Immature natural killer cell (primary cell): ENCODE measurements around the gene TTC3. TPM values are rescaled to one million over a fixed set of nuclear protein-coding genes. Genes with fewer than 3 reads are reported as not detected.
"Not testable (repeated sequence)": the region's sequence is repeated elsewhere in the genome, so short reads cannot be mapped to it uniquely, and the experiment has no call there.

ENCODE experiments used
- DNase-seq, 3 donors: peaks; one replicate each; pipeline ENCODE4 v3.0.0; 2022; ENCODE audit warnings: mixed read lengths in 1 of 3
- H3K27ac Mint-ChIP-seq, 6 donors: one replicate each; pipeline ENCODE4 v1.8.0; 2020; ENCODE audit warnings: mixed read lengths in 6 of 6, mild to moderate bottlenecking in 5 of 6, inconsistent platforms in 4 of 6, moderate library complexity in 3 of 6
- H3K27me3 Mint-ChIP-seq, 3 donors: one replicate each; pipeline ENCODE4 v1.8.0; 2020 to 2021; ENCODE audit warnings: low read depth in 3 of 3, mild to moderate bottlenecking in 3 of 3, mixed read lengths in 3 of 3, moderate library complexity in 3 of 3, inconsistent platforms in 1 of 3
- H3K36me3 Mint-ChIP-seq, 3 donors: one replicate each; pipeline ENCODE4 v1.8.0; 2020; ENCODE audit warnings: mixed read lengths in 3 of 3, inconsistent platforms in 2 of 3, mild to moderate bottlenecking in 2 of 3
- H3K4me1 Mint-ChIP-seq, 2 donors: one replicate each; pipeline ENCODE4 v1.8.0; 2020; ENCODE audit warnings: inconsistent platforms in 2 of 2, mild to moderate bottlenecking in 2 of 2, mixed read lengths in 2 of 2, moderate library complexity in 1 of 2
- H3K4me3 Mint-ChIP-seq, 5 donors: one replicate each; pipeline ENCODE4 v1.8.0; 2020; ENCODE audit warnings: mild to moderate bottlenecking in 5 of 5, mixed read lengths in 5 of 5, inconsistent platforms in 3 of 5, moderate library complexity in 3 of 5
- H3K9me3 Mint-ChIP-seq, 6 donors: one replicate each; pipeline ENCODE4 v1.8.0; 2020; ENCODE audit warnings: mild to moderate bottlenecking in 6 of 6, mixed read lengths in 6 of 6, inconsistent platforms in 4 of 6, moderate library complexity in 3 of 6
- polyA plus RNA-seq, 3 donors: library from polyadenylated mRNA; unstranded; fragments of 300-500 nt; fragmentation: Illumina TruSeq; gene quantifications; one replicate each; pipeline ENCODE4 v1.2.3, GENCODE V29; 2021

The TTC3 gene
- polyA plus RNA-seq, 3 donors from 2014 or later: 26.9 to 67.8 (median 31.2) TPM

- peaks cover 4 to 10% (median 6%) of the 10 kb centered on the region in 3 donors for H3K36me3 Mint-ChIP-seq
- H3K4me1 Mint-ChIP-seq: no peaks in the 10 kb centered on the region
- no peak overlapping the region for H3K4me3 Mint-ChIP-seq
- no peak for DNase-seq
- H3K9me3 Mint-ChIP-seq: no peaks in the 10 kb centered on the region
- H3K27ac Mint-ChIP-seq: peak overlapping the region in 2 of 6 donors; percentile 10 to 41
- peaks cover 0 to 2% (median 0%) of the 10 kb centered on the region in 3 donors for H3K27me3 Mint-ChIP-seq
These were observed 45.3 kb downstream of the TTC3 start for GRCh38 chr21:37118187-37118826.

GRCh38 chr21:37119421-37120218 lies 46.6 kb downstream of the TTC3 start:
- Mint-ChIP-seq H3K27ac (peak overlapping the region in 4 of 6 donors; percentile 1 to 72 (median 18)), H3K4me3 (no peak overlapping the region), H3K27me3 (peaks cover 0 to 2% (median 0%) of the 10 kb centered on the region in 3 donors), H3K4me1 (no peaks in the 10 kb centered on the region), H3K36me3 (peaks cover 6 to 13% (median 7%) of the 10 kb centered on the region in 3 donors), H3K9me3 (no peaks in the 10 kb centered on the region)
- no peak for DNase-seq

GRCh38 chr21:37128076-37128475 lies 55.0 kb downstream of the TTC3 start:
- Mint-ChIP-seq H3K36me3 (peaks cover 35 to 47% (median 39%) of the 10 kb centered on the region in 3 donors), H3K27ac (no peak overlapping the region), H3K4me3 (no peak overlapping the region), H3K9me3 (no peaks in the 10 kb centered on the region), H3K4me1 (no peaks in the 10 kb centered on the region), H3K27me3 (no peaks in the 10 kb centered on the region)
- no peak for DNase-seq

DNA sequence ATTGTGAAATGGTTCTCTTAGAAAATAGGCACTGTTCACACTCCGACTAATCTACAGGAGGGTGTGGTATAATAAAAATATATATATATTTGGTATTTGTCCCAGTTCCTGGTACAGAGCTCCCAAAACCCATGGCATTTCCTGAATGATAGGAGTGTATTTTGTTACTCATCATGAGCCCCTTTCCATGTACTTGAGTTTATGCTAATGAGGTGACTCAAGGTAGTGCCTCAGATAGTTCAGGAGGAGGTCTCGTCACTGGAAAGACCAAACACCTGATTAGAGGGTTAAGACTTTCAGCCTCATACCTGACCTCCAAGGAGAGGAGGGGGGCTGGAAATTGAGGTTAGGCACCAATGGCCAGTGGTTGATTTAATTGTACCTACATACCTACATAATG lies 57.9 kb downstream of the TTC3 start:
- Mint-ChIP-seq H3K4me3 (no peak overlapping the region), H3K27me3 (no peaks in the 10 kb centered on the region), H3K36me3 (peaks cover 41 to 61% (median 53%) of the 10 kb centered on the region in 3 donors), H3K27ac (no peak overlapping the region), H3K9me3 (no peaks in the 10 kb centered on the region), H3K4me1 (no peaks in the 10 kb centered on the region)
- no peak for DNase-seq

- H3K36me3 Mint-ChIP-seq: peaks cover 38 to 52% (median 51%) of the 10 kb centered on the region in 3 donors
- no peaks in the 10 kb centered on the region for H3K27me3 Mint-ChIP-seq
- H3K4me1 Mint-ChIP-seq: peaks cover 0 to 6% of the 10 kb centered on the region in 2 donors
- H3K27ac Mint-ChIP-seq: peak overlapping the region in 1 of 6 donors; percentile 23
- no peaks in the 10 kb centered on the region for H3K9me3 Mint-ChIP-seq
- no peak overlapping the region for H3K4me3 Mint-ChIP-seq
- no peak for DNase-seq
These were observed 63.2 kb downstream of the TTC3 start for GRCh38 chr21:37136261-37136660.

GRCh38 chr21:37136744-37137143 lies 63.7 kb downstream of the TTC3 start:
- no peak overlapping the region for H3K27ac Mint-ChIP-seq
- DNase-seq: no peak
- no peak overlapping the region for H3K4me3 Mint-ChIP-seq
- H3K9me3 Mint-ChIP-seq: no peaks in the 10 kb centered on the region
- peaks cover 38 to 49% (median 47%) of the 10 kb centered on the region in 3 donors for H3K36me3 Mint-ChIP-seq
- H3K4me1 Mint-ChIP-seq: peaks cover 0 to 6% of the 10 kb centered on the region in 2 donors
- H3K27me3 Mint-ChIP-seq: no peaks in the 10 kb centered on the region

DNA sequence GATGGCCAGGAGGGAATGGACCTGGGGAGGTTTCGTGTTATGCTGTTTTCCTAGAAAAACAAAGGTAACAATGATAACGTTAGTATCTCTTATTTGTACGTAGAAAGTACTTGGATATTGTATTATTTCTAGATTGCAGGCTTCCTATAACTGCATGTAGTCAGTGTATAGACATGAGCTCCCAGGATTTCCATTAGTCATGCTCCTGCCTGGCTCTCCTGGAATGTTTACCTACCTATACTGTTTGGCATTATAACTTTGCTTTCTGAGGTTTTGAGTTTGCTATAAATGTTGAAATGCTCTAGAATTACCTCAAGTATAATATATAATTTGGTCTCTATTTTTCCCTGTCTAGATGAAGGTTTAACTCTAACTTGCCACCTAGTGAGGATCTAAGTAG lies 66.1 kb downstream of the TTC3 start:
- DNase-seq: no peak
- no peak overlapping the region for H3K27ac Mint-ChIP-seq
- H3K4me1 Mint-ChIP-seq: peaks cover 0 to 6% of the 10 kb centered on the region in 2 donors
- no peaks in the 10 kb centered on the region for H3K9me3 Mint-ChIP-seq
- H3K27me3 Mint-ChIP-seq: no peaks in the 10 kb centered on the region
- H3K4me3 Mint-ChIP-seq: no peak overlapping the region
- peaks cover 37 to 56% (median 39%) of the 10 kb centered on the region in 3 donors for H3K36me3 Mint-ChIP-seq

DNA sequence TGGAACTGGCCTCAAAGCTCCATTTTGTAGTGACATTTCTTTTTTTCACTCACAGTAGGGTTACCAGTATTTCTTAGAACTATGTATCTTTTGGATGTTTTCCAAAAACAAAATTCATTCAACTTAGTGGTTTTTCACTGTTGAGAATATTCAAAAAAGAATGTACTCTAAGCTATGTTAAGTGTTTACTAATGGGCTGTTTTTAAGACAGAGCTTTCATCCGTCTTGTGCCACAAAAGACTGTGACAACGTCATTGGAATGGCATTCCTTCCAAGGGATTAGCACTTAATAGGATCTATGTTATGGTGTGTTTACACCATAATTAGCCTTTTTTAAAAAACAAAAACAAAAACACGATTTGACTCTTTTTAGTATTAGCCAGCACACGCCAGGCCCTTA lies 66.8 kb downstream of the TTC3 start:
- peaks cover 0 to 6% of the 10 kb centered on the region in 2 donors for H3K4me1 Mint-ChIP-seq
- no peak overlapping the region for H3K4me3 Mint-ChIP-seq
- DNase-seq: no peak
- no peaks in the 10 kb centered on the region for H3K9me3 Mint-ChIP-seq
- H3K27me3 Mint-ChIP-seq: no peaks in the 10 kb centered on the region
- no peak overlapping the region for H3K27ac Mint-ChIP-seq
- H3K36me3 Mint-ChIP-seq: peaks cover 41 to 59% (median 42%) of the 10 kb centered on the region in 3 donors

- H3K4me3 Mint-ChIP-seq, DNase-seq, H3K27me3 Mint-ChIP-seq, H3K27ac Mint-ChIP-seq, H3K9me3 Mint-ChIP-seq, H3K4me1 Mint-ChIP-seq: not testable (repeated sequence)
- peaks cover 32 to 66% (median 46%) of the 10 kb centered on the region in 3 donors for H3K36me3 Mint-ChIP-seq
These were observed 70.3 kb downstream of the TTC3 start for GRCh38 chr21:37143392-37143791.

DNA sequence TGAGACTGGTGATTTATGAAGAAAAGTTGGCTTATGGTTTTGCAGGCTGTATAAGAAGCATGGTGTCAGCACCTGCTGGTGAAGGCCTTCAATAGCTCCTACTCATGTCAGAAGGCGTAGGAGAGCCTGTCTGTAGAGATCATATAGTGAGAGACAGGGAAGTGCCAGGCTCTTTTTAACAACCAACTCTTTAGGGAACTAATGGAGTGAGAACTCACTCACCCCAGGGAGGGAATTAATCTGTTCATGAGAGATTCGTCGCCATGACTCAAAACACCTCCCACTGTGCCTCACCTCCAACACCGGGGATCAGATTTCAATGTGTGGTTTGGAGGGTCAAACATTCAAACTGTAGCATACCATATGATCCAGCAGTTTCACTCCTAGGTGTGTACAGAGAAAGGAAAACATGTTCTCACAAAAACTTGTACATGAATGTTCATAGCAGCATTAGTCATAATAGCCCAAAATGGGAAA lies 72.6 kb downstream of the TTC3 start:
- peaks cover 32 to 74% (median 52%) of the 10 kb centered on the region in 3 donors for H3K36me3 Mint-ChIP-seq
- no peaks in the 10 kb centered on the region for H3K27me3 Mint-ChIP-seq
- H3K27ac Mint-ChIP-seq: peak overlapping the region in 1 of 6 donors; percentile 39
- no peak for DNase-seq
- no peaks in the 10 kb centered on the region for H3K4me1 Mint-ChIP-seq
- no peak overlapping the region for H3K4me3 Mint-ChIP-seq
- no peaks in the 10 kb centered on the region for H3K9me3 Mint-ChIP-seq

GRCh38 chr21:37146320-37147235 lies 73.5 kb downstream of the TTC3 start:
- H3K9me3 Mint-ChIP-seq: no peaks in the 10 kb centered on the region
- H3K27ac Mint-ChIP-seq: peak overlapping the region in 2 of 6 donors; percentile 9 to 45
- no peaks in the 10 kb centered on the region for H3K27me3 Mint-ChIP-seq
- no peak overlapping the region for H3K4me3 Mint-ChIP-seq
- H3K4me1 Mint-ChIP-seq: no peaks in the 10 kb centered on the region
- no peak for DNase-seq
- H3K36me3 Mint-ChIP-seq: peaks cover 34 to 76% (median 53%) of the 10 kb centered on the region in 3 donors

GRCh38 chr21:37149411-37149810 lies 76.4 kb downstream of the TTC3 start:
- Mint-ChIP-seq H3K4me3 (no peak overlapping the region), H3K36me3 (peaks cover 36 to 64% (median 44%) of the 10 kb centered on the region in 3 donors), H3K4me1 (no peaks in the 10 kb centered on the region), H3K27ac (no peak overlapping the region), H3K27me3 (no peaks in the 10 kb centered on the region), H3K9me3 (no peaks in the 10 kb centered on the region)
- DNase-seq: no peak

- DNase-seq: no peak
- H3K36me3 Mint-ChIP-seq: peaks cover 28 to 58% (median 33%) of the 10 kb centered on the region in 3 donors
- no peak overlapping the region for H3K27ac Mint-ChIP-seq
- no peaks in the 10 kb centered on the region for H3K9me3 Mint-ChIP-seq
- H3K4me1 Mint-ChIP-seq: no peaks in the 10 kb centered on the region
- no peak overlapping the region for H3K4me3 Mint-ChIP-seq
- H3K27me3 Mint-ChIP-seq: no peaks in the 10 kb centered on the region
These were observed 80.3 kb downstream of the TTC3 start for GRCh38 chr21:37153196-37153934.
